Measurements from ENCODE around the gene LAMA1. TPM values are rescaled to one million over a fixed set of nuclear protein-coding genes. Genes with fewer than 3 reads are reported as not detected.

Gene LAMA1
- total and polyA plus RNA-seq, 10 of the 15 experiments (the other 5 are each of a cell fraction or from before 2014, with no cell fraction given): under 0.01 to 1.9 (median 0.06) TPM; not detected in 6

GRCh38 chr18:6992761-6993160 is 124.8 kb downstream of the LAMA1 start (continued):
- TF ChIP-seq, protein P1, sequence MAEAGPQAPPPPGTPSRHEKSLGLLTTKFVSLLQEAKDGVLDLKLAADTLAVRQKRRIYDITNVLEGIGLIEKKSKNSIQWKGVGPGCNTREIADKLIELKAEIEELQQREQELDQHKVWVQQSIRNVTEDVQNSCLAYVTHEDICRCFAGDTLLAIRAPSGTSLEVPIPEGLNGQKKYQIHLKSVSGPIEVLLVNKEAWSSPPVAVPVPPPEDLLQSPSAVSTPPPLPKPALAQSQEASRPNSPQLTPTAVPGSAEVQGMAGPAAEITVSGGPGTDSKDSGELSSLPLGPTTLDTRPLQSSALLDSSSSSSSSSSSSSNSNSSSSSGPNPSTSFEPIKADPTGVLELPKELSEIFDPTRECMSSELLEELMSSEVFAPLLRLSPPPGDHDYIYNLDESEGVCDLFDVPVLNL (IDR thresholded peaks at IDR 0.05; ENCODE audit: low read depth, low read length): no peak
- no peak for TF ChIP-seq GABPA (IDR thresholded peaks at IDR 0.05; ENCODE audit: low read depth)

DNA sequence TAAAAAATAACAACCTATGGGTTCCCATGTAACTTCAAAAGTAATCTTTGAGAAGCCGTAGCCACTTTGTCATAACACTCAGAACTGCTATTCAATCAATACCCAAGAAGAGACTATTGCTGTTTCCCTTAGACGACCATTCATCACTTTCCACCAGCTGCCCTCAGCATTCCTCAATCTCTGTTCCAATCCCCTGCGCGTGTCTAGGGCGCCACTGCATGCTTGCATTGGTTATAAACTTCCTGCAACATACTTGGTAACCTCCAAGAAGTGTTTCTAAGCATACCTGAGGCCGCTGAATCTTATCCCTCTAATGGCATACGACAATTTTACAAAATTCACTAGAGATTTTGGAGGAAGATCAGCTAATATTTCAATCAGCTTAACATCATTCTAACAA is 134.2 kb downstream of the LAMA1 start:
- Histone ChIP-seq H3K27me3 (replicated peaks in 1 of 2; ENCODE audit: control insufficient read depth in 2 of 2, insufficient read depth in 2 of 2, low read length in 1 of 2) (no peaks in the 10 kb centered on the region; a peak in 1 of 4 replicates), H2AFZ (ENCODE audit: control insufficient read depth, low read depth, low read length) (no peak overlapping the region), H3K79me2 (ENCODE audit: control insufficient read depth, insufficient read depth, low read length) (no peaks in the 10 kb centered on the region), H3K9ac (ENCODE audit: control insufficient read depth, insufficient read depth, low read length) (no peak overlapping the region), H3K4me3 (no peak overlapping the region), H3K9me3 (replicated peaks; ENCODE audit: control insufficient read depth, insufficient read depth, low read length) (no peaks in the 10 kb centered on the region), H3K27ac (ENCODE audit: control insufficient read depth, insufficient read depth) (no peak overlapping the region), H4K20me1 (ENCODE audit: control insufficient read depth, insufficient read depth) (no peaks in the 10 kb centered on the region), H3K4me2 (ENCODE audit: control insufficient read depth, insufficient read depth) (no peak overlapping the region), H3K4me1 (ENCODE audit: control insufficient read depth, insufficient read depth, low read length) (no peaks in the 10 kb centered on the region), H3K36me3 (ENCODE audit: control insufficient read depth in 2 of 2, insufficient read depth in 2 of 2, low read length in 1 of 2) (no peaks in the 10 kb centered on the region)
- ATAC-seq (no peak), DNase-seq (ENCODE audit: low read depth, low spot score) (no peak), FAIRE-seq (no peak)
- in situ Hi-C loops (cut with MboI) (no loop called here), intact Hi-C loops (cut with micrococcal nuclease; ENCODE audit: unreplicated experiment) (no loop called here)
- ChIA-PET POLR2A (no interaction called here), SMC1A (ENCODE audit: uncharacterized antibody, unreplicated experiment) (no interaction called here), RAD21 (ENCODE audit: unreplicated experiment) (no interaction called here), CTCF (no interaction called here)
- WGBS (ENCODE audit: insufficient coverage, insufficient replicate concordance, low lambda C conversion rate, missing lambda C conversion rate): 5% methylated on average over 7 of the region's 7 CpGs
- TF ChIP-seq CEBPB (IDR thresholded peaks at IDR 0.05; ENCODE audit: borderline replicate concordance in 1 of 2, low read depth in 2 of 2, low read length in 2 of 2) (no peak), ESRRA (IDR thresholded peaks at IDR 0.05; ENCODE audit: low read length) (no peak), IRF4 (IDR thresholded peaks at IDR 0.05; ENCODE audit: low read depth, low read length) (no peak), CBFB (IDR thresholded peaks at IDR 0.05; ENCODE audit: low read depth) (no peak), NBN (IDR thresholded peaks at IDR 0.05) (no peak), FOXM1 (IDR thresholded peaks at IDR 0.05; ENCODE audit: low read depth, low read length) (no peak)
- no TSS peak for BruUV-seq (replicated peaks)

All from GM12878 (cell line).